Endometrial microvascular endothelial cells (primary cell): ENCODE results near the gene HSPB7. TPM values are rescaled to one million over a fixed set of nuclear protein-coding genes. Genes with fewer than 3 reads are reported as not detected.
"Not testable (repeated sequence)": the region's sequence is repeated elsewhere in the genome, so short reads cannot be mapped to it uniquely, and the experiment has no call there.

Experiments
- in situ Hi-C: cut with HindIII; loops from 2 replicates; pipeline ENCODE4 v1.10.0; 2017; ENCODE audit warnings: low sequenced_read_pairs, low pct_unique_long_range_greater_than_20kb; ENCODE audit errors: inconsistent ontology term
- total RNA-seq: library from RNA; depleted of rRNA; stranded (reverse); fragments of >200 nt; gene quantifications from one replicate; pipeline ENCODE4 v1.2.3, GENCODE V29; 2015; ENCODE audit errors: inconsistent ontology term

Gene HSPB7
- total RNA-seq, 1 donor from 2014 or later, result not detected

GRCh38 chr1:15992582-15993500, 25.0 kb downstream of the HSPB7 start:
- in situ Hi-C loops, result no loop called here

DNA sequence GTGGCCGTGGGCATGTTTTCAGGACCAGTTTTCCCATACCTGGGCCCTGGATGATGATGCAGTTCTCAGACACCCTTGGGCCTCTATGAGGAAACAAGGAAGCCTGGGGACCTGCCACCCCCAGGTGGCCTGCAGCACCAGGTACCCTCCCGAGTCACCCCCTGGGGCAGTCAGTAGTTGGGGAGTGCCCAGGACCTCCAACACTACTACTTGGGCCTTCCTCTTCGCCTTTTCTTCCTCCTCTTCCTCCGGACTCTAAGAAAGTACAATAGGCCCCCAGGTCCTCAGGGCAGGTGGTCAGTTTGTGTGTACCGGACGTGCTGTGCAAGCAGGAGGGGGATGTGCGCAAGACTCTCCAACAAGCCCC, 25.7 kb downstream of the HSPB7 start:
- in situ Hi-C loops, result no loop called here

GRCh38 chr1:15991427-15992186, 26.2 kb downstream of the HSPB7 start:
- in situ Hi-C loops, result no loop called here

- in situ Hi-C loops, result no loop called here
Observed at GRCh38 chr1:15989776-15990175, 28.1 kb downstream of the HSPB7 start.

GRCh38 chr1:15988856-15989736, 28.7 kb downstream of the HSPB7 start:
- in situ Hi-C loops, result no loop called here

- in situ Hi-C loops, result no loop called here
Observed at GRCh38 chr1:15985611-15986297, 32.1 kb downstream of the HSPB7 start.

- in situ Hi-C loops, result no loop called here
Observed at GRCh38 chr1:15983275-15983674, 34.6 kb downstream of the HSPB7 start.

- in situ Hi-C loops, result no loop called here
Observed at GRCh38 chr1:15981679-15982078, 36.2 kb downstream of the HSPB7 start.

GRCh38 chr1:15977947-15978346, 39.9 kb downstream of the HSPB7 start:
- in situ Hi-C loops, result not testable (repeated sequence)

GRCh38 chr1:15975805-15976680, 41.8 kb downstream of the HSPB7 start, which contains the start of gene ZBTB17:
TSS of gene ZBTB17 (minus strand) at chr1:15976101. CDS start at chr1:15948495, 27,606 bp downstream.
- in situ Hi-C loops, result no loop called here

DNA sequence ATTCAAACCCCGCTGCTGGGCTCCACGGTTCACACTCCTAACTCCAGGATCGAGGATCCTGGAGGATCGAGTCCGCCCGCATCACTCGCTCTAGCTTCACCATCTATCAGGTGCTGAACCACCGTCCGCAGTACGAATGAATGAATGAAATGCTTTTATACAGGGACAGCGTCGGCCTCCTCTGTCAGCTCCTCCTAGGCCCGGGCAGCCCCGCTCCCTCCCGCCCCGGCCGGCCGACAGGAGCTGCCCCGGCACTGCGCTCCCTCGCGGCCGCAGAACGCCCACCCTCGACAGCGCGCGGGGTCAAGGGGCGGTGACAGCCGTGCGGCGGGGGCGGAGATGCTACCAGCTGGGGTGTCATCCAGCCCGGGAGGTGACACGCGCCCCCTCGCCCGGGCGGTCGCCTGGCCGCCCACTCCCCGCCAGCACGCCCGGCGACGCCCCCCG, 42.5 kb downstream of the HSPB7 start:
- in situ Hi-C loops, result no loop called here

DNA sequence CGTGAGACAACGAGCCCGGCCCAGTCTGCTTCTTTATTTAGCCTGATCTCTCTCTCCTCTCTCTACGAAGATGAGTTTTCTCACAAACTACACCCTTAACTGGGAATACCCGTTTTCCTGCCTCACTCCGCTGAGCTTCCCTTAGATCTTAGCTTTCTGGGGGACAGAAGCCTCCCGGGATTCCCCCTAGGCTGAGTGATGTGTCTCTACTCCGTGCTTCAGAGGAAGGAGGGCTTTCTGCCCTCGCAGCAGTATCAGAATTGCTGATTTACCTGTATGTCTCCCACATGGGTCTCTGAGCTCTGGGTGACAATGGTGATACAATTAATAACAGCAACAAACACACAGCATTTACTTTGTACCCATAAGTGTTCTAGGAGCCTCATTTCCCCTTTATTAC, 43.0 kb downstream of the HSPB7 start:
- in situ Hi-C loops, result no loop called here

GRCh38 chr1:15973772-15974171, 44.1 kb downstream of the HSPB7 start:
- in situ Hi-C loops, result no loop called here

DNA sequence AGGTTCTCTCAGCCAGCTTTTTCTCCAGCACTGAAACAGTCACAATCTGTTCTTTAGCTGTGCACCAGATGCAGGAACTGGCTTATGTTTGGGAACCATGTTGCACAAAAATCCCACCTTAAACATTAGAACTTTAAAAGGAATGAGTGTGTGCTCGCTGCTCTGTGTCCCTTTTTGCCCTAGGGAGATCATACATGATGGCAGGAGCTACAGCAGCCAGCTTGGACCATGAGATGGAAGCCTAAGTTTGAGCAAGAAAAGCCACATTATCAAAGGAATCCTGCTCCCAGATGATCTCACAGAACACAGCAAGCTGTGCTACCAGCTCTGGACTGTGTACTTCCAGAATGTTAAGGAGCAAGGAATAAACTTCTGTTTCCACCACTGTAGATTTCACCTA, 45.4 kb downstream of the HSPB7 start:
- in situ Hi-C loops, result no loop called here

GRCh38 chr1:15970911-15971310, 46.9 kb downstream of the HSPB7 start:
- in situ Hi-C loops, result no loop called here

GRCh38 chr1:15969321-15969880, 48.4 kb downstream of the HSPB7 start:
- in situ Hi-C loops, result no loop called here

- in situ Hi-C loops, result no loop called here
Observed at GRCh38 chr1:15968172-15968571, 49.7 kb downstream of the HSPB7 start.
